K562 (cell line): ENCODE results near the gene PBX2. TPM values are rescaled to one million over a fixed set of nuclear protein-coding genes. Genes with fewer than 3 reads are reported as not detected.

Experiments used
- ATAC-seq: fragments of 200-7000 bp; cut with Tn5 transposase; 3 replicates; pipeline ENCODE4 v1.9.1; 2020; ENCODE audit warnings: moderate library complexity
- BruUV-seq: library from RNA; stranded (reverse); fragments of 400-500 nt; replicated peaks from 2 replicates; lab custom pipeline; 2021; lab: Mats Ljungman, UMichigan
- CTCF ChIA-PET: fragments of 300-600 bp; formaldehyde crosslinking; extraction: SDS; loops from one replicate; lab custom pipeline; 2021; ENCODE audit warnings: low intra/inter-chr PET ratio; lab: Yijun Ruan, JAX
- POLR2A ChIA-PET: fragments of 300-600, 350-650 bp; sonication (Branson Sonifier 250); formaldehyde crosslinking; extraction: SDS; loops from one replicate; lab custom pipeline; 2021; ENCODE audit warnings: antibody characterized with exemption, inconsistent platforms; lab: Yijun Ruan, JAX
- DNase-seq, 4 experiments: peaks; one replicate each; pipeline versions ENCODE4 v3.0.0 to v3.0.0-alpha.2; 2011 to 2018; ENCODE audit warnings: low spot score in 3 of 4, mixed read lengths in 3 of 4; ENCODE audit errors: extremely low read depth in 1 of 4
- FAIRE-seq: peaks from 2 replicates; lab custom pipeline; 2011; peaks lifted over from hg19 to GRCh38; lab: Jason Lieb, UNC
- H2AFZ ChIP-seq: 2 replicates; pipeline ENCODE4 v1.6.0; 2011; ENCODE audit warnings: low read depth, low read length, control low read depth, inconsistent platforms
- H3K27ac ChIP-seq: fragments of 200-600 bp; 3 replicates; pipeline ENCODE4 v1.8.0; 2011; ENCODE audit warnings: low read depth, mild to moderate bottlenecking, control low read depth, inconsistent platforms, low read length, moderate library complexity, mixed read lengths; ENCODE audit errors: extremely low read depth
- H3K27me3 ChIP-seq, 2 experiments: fragments of 300-600 bp in 1 of 2; 2 replicates in 1 of 2; 3 replicates in 1 of 2; pipeline versions ENCODE4 v1.6.0 to v1.8.0; 2011; ENCODE audit warnings: inconsistent platforms in 2 of 2, low read length in 2 of 2, mild to moderate bottlenecking in 1 of 2, mixed read lengths in 1 of 2, moderate library complexity in 1 of 2; ENCODE audit not compliant: control insufficient read depth in 2 of 2, insufficient read depth in 2 of 2
- H3K36me3 ChIP-seq: fragments of 300-600 bp; 3 replicates; pipeline ENCODE4 v1.8.0; 2011; ENCODE audit warnings: mild to moderate bottlenecking, low read length, inconsistent platforms; ENCODE audit not compliant: control insufficient read depth, insufficient read depth
- H3K4me1 ChIP-seq, 2 experiments: fragments of 200-600 bp in 1 of 2; replicated peaks in 1 of 2; 2 replicates in 1 of 2; 3 replicates in 1 of 2; pipeline versions ENCODE4 v1.5.1 to v1.8.0; 2011; ENCODE audit warnings: inconsistent platforms in 2 of 2, low read length in 2 of 2, mild to moderate bottlenecking in 1 of 2, mixed read lengths in 1 of 2, moderate library complexity in 1 of 2; ENCODE audit not compliant: control insufficient read depth in 2 of 2, insufficient read depth in 2 of 2
- H3K4me2 ChIP-seq: 2 replicates; pipeline ENCODE4 v1.6.1; 2011; ENCODE audit warnings: low read length, control low read depth, inconsistent platforms, mixed read lengths; ENCODE audit not compliant: insufficient read depth
- H3K4me3 ChIP-seq: fragments of 200-600 bp; sonication (generic), shearing (Covaris generic); 2 replicates; pipeline ENCODE4 v1.5.1; 2016; ENCODE audit warnings: control low read depth, inconsistent platforms
- H3K79me2 ChIP-seq: fragments of 200-600 bp; 3 replicates; pipeline ENCODE4 v1.8.0; 2011; ENCODE audit warnings: low read length, inconsistent platforms; ENCODE audit not compliant: control insufficient read depth, insufficient read depth
- H3K9ac ChIP-seq, 2 experiments: 2 replicates each; pipeline versions ENCODE4 v1.6.0 to v1.6.1; 2011; ENCODE audit warnings: low read depth in 2 of 2, low read length in 2 of 2, control low read depth in 1 of 2, inconsistent platforms in 1 of 2, mild to moderate bottlenecking in 1 of 2, mixed read lengths in 1 of 2; ENCODE audit not compliant: insufficient read depth in 1 of 2
- H3K9me1 ChIP-seq: one replicate; pipeline ENCODE4 v1.6.0; 2011; ENCODE audit warnings: inconsistent platforms, mild to moderate bottlenecking, low read length, moderate library complexity; ENCODE audit not compliant: control insufficient read depth, insufficient read depth
- H3K9me3 ChIP-seq: replicated peaks from 2 replicates; pipeline ENCODE4 v1.5.1; 2011; ENCODE audit warnings: low read depth, low read length, inconsistent platforms; ENCODE audit not compliant: control insufficient read depth, insufficient read depth
- H4K20me1 ChIP-seq: replicated peaks from 2 replicates; pipeline ENCODE4 v1.6.1; 2011; ENCODE audit warnings: low read length, inconsistent platforms, mixed read lengths; ENCODE audit not compliant: control insufficient read depth, insufficient read depth
- BCLAF1 ChIP-seq, 2 experiments: fragments of 450-650 bp in 1 of 2; IDR thresholded peaks; 2 replicates each; pipeline ENCODE4 v1.6.1; 2011 to 2017; ENCODE audit warnings: low read depth in 2 of 2, antibody characterized with exemption in 1 of 2, borderline replicate concordance in 1 of 2, low read length in 1 of 2, mild to moderate bottlenecking in 1 of 2, mixed read lengths in 1 of 2; ENCODE audit not compliant: control insufficient read depth in 1 of 2
- DDX20 ChIP-seq: fragments of 450-650 bp; IDR thresholded peaks from 2 replicates; pipeline ENCODE4 v1.6.1; 2016; ENCODE audit warnings: missing genetic modification characterization, low read depth, mild to moderate bottlenecking, missing compliant biosample characterization, moderate library complexity
- EP300 ChIP-seq: IDR thresholded peaks from 2 replicates; pipeline ENCODE4 v1.6.1; 2012; ENCODE audit warnings: low read length, improper control_type of control experiment
- FOXK1 ChIP-seq: sonication (generic); formaldehyde crosslinking; IDR thresholded peaks from 2 replicates; pipeline ENCODE4 v1.8.0; 2022; ENCODE audit warnings: missing genetic modification reagents, mild to moderate bottlenecking, borderline replicate concordance
- GABPB1 ChIP-seq: sonication (generic); formaldehyde crosslinking; IDR thresholded peaks from 2 replicates; pipeline ENCODE4 v1.8.0; 2022; ENCODE audit warnings: mild to moderate bottlenecking, missing genetic modification reagents
- JUND ChIP-seq, 2 experiments: IDR thresholded peaks; 2 replicates in 1 of 2; 3 replicates in 1 of 2; pipeline ENCODE4 v1.6.1; 2011; ENCODE audit warnings: borderline replicate concordance in 2 of 2, low read depth in 2 of 2, low read length in 2 of 2, improper control_type of control experiment in 1 of 2, missing biosample characterization in 1 of 2, missing genetic modification characterization in 1 of 2, missing genetic modification reagents in 1 of 2
- KDM4B ChIP-seq, 2 experiments: fragments of 450-650 bp in 1 of 2; sonication (generic) in 1 of 2; IDR thresholded peaks; 2 replicates each; pipeline ENCODE4 v1.6.1; 2016 to 2017; ENCODE audit warnings: borderline replicate concordance in 2 of 2, antibody characterized with exemption in 1 of 2, low read depth in 1 of 2, mild to moderate bottlenecking in 1 of 2
- KLF16 ChIP-seq: IDR thresholded peaks from 2 replicates; pipeline ENCODE4 v1.6.1; 2016; ENCODE audit warnings: antibody characterized with exemption
- MCM7 ChIP-seq, 2 experiments: fragments of 450-650 bp; IDR thresholded peaks; 2 replicates each; pipeline ENCODE4 v1.6.1; 2016 to 2018
- NEUROD1 ChIP-seq: fragments of 150-350 bp; IDR thresholded peaks from 2 replicates; pipeline ENCODE4 v1.6.1; 2014; ENCODE audit warnings: borderline replicate concordance, low read length, low read depth; ENCODE audit not compliant: partially characterized antibody
- RAD21 ChIP-seq, 2 experiments: fragments of 250-450 bp in 1 of 2; fragments of 450-650 bp in 1 of 2; sonication (Bioruptor Pico) in 1 of 2; formaldehyde crosslinking in 1 of 2; IDR thresholded peaks in 1 of 2; conservative IDR thresholded peaks in 1 of 2; 2 replicates each; pipeline versions ENCODE4 v1.4.0 to v1.8.0; 2020 to 2022; ENCODE audit warnings: mild to moderate bottlenecking in 2 of 2, moderate library complexity in 1 of 2
- RBFOX2 ChIP-seq: fragments of 200-400 bp; formaldehyde crosslinking; IDR thresholded peaks from 2 replicates; pipeline ENCODE4 v1.6.1; 2017; ENCODE audit warnings: low read depth, mild to moderate bottlenecking, low read length, moderate library complexity
- RBM15 ChIP-seq: fragments of 200-400 bp; formaldehyde crosslinking; IDR thresholded peaks from 2 replicates; pipeline ENCODE4 v1.6.1; 2018; ENCODE audit warnings: mild to moderate bottlenecking, low read length, moderate library complexity; ENCODE audit not compliant: insufficient read depth
- SREBF2 ChIP-seq: sonication (generic); formaldehyde crosslinking; IDR thresholded peaks from 2 replicates; pipeline ENCODE4 v1.4.0; 2020; ENCODE audit warnings: mild to moderate bottlenecking, missing genetic modification reagents
- THAP12 ChIP-seq: fragments of 250-450 bp; sonication (Bioruptor Pico); IDR thresholded peaks from 2 replicates; pipeline ENCODE4 v1.9.0; 2021; ENCODE audit warnings: mild to moderate bottlenecking, inconsistent platforms
- ZBTB7A ChIP-seq: IDR thresholded peaks from 2 replicates; pipeline ENCODE4 v1.6.1; 2011; ENCODE audit warnings: low read depth, mild to moderate bottlenecking, low read length, moderate library complexity, borderline replicate concordance; ENCODE audit not compliant: control insufficient read depth
- ZFX ChIP-seq: sonication (generic); formaldehyde crosslinking; IDR thresholded peaks from 2 replicates; pipeline ENCODE4 v1.8.0; 2022; ENCODE audit warnings: mild to moderate bottlenecking, missing genetic modification reagents, moderate library complexity
- WGBS: fragments of 100-300 bp; shearing (Covaris generic); methylation state at CpG from one replicate; pipeline ENCODE4 v1.1.6; 2016; ENCODE audit warnings: low coverage, mixed read lengths; ENCODE audit not compliant: insufficient coverage; ENCODE audit errors: missing lambda C conversion rate; 5-methylcytosine and 5-hydroxymethylcytosine counted together
- in situ Hi-C: fragments of 300-500 bp; cut with MboI; formaldehyde crosslinking; loops from 4 replicates; pipeline ENCODE4 v1.15.0; 2018; ENCODE audit warnings: inconsistent platforms, mixed read lengths
- intact Hi-C: fragments of 100-400 bp; cut with micrococcal nuclease; formaldehyde crosslinking; loops from 2 replicates; pipeline ENCODE4 v1.14.2; 2022
- polyA plus RNA-seq, 8 experiments: library from polyadenylated mRNA; depleted of rRNA in 4 of 8; stranded (reverse) in 5 of 8; unstranded in 3 of 8; fragments of >200 nt; fragmentation: Nextera tagmentation in 2 of 8; fragmentation: Illumina TruSeq in 1 of 8; extraction: Ambion mirVana in 2 of 8; extraction: Trizol in 1 of 8; gene quantifications; 2 replicates each; pipeline versions ENCODE4 v1.2.1 to v1.2.3, GENCODE V29; 2011 to 2014; ENCODE audit warnings: inconsistent platforms in 1 of 8, missing spikeins in 1 of 8
- total RNA-seq, 7 experiments: library from RNA; depleted of rRNA in 6 of 7; stranded (reverse); fragments of >200 nt in 6 of 7; fragmentation: Illumina TruSeq in 2 of 7; extraction: Trizol in 2 of 7; gene quantifications; 2 replicates each; pipeline versions ENCODE4 v1.2.1 to v1.2.3, GENCODE V29; 2011 to 2021; ENCODE audit warnings: low replicate concordance in 1 of 7

PBX2 gene
- total and polyA plus RNA-seq, 9 of the 15 experiments (the other 6 are each of a cell fraction or from before 2014, with no cell fraction given): 1.9 to 134 (median 62.5) TPM

GRCh38 chr6:32189742-32190053 is 304 bp downstream of the PBX2 start:
- Histone ChIP-seq H3K9me1 (no peaks in the 10 kb centered on the region), H3K79me2 (peaks cover 63% of the 10 kb centered on the region), H3K36me3 (peaks cover 33% of the 10 kb centered on the region; the same call in 2 of the 3 replicates), H3K4me3 (peak overlapping the region; percentile 79), H3K27ac (peak overlapping the region; percentile 93), H3K9ac (peak overlapping the region; percentile 89 to 95), H2AFZ (no peak overlapping the region), H3K27me3 (no peaks in the 10 kb centered on the region), H3K4me1 (peaks cover 69 to 71% of the 10 kb centered on the region in 2 experiments), H4K20me1 (no peaks in the 10 kb centered on the region), H3K4me2 (peak overlapping the region; percentile 90), H3K9me3 (no peaks in the 10 kb centered on the region)
- intact Hi-C loops: loop anchor here (10.0 kb wide), 1 partner anchor 285 kb away; the partner anchor contains the start of gene ZBTB12
- FAIRE-seq: no peak
- BruUV-seq: no TSS peak
- CTCF ChIA-PET: no interaction called here
- POLR2A ChIA-PET: interaction anchor here (0.6 to 2.5 kb wide), 5 partner anchors 8 to 326 kb away, joined by 3 to 10 read pairs (median 3); partner anchors contain the start of gene FKBPL
- DNase-seq: peak in 3 of 4 experiments; percentile 53 to 83 (median 78)
- no peak for ATAC-seq
- 0% methylated on average over 1 of the region's 23 CpGs for WGBS
- in situ Hi-C loops: no loop called here
- TF ChIP-seq RAD21 (CRISPR knock-in tag; conservative IDR thresholded peaks at IDR 0.05 in 1 of 2, IDR thresholded peaks at IDR 0.05 in 1 of 2) (no peak), GABPB1 (CRISPR knock-in tag) (no peak), SREBF2 (CRISPR knock-in tag) (no peak), EP300 (no peak), NEUROD1 (no peak), RBM15 (no peak), ZFX (CRISPR knock-in tag) (0 out of 2 replicates have a peak, but pooled peaks have one; percentile 9), ZBTB7A (peak; percentile 55), THAP12 (CRISPR knock-in tag) (no peak), JUND (IDR thresholded peaks at IDR 0.05; ENCODE audit: borderline replicate concordance, low read depth, low read length) (no peak), JUND (tag; IDR thresholded peaks at IDR 0.05; ENCODE audit: borderline replicate concordance, low read depth, low read length) (no peak), FOXK1 (CRISPR knock-in tag) (no peak), KLF16 (no peak), MCM7 (IDR thresholded peaks at IDR 0.05) (no peak), DDX20 (tag) (no peak), BCLAF1 (IDR thresholded peaks at IDR 0.05; ENCODE audit: borderline replicate concordance in 1 of 2, control insufficient read depth in 1 of 2, low read depth in 2 of 2, low read length in 1 of 2) (no peak), KDM4B (IDR thresholded peaks at IDR 0.05; ENCODE audit: borderline replicate concordance in 2 of 2, low read depth in 1 of 2) (no peak), RBFOX2 (peak; percentile 48)
